ENCODE data around the gene ELSPBP1. TPM values are rescaled to one million over a fixed set of nuclear protein-coding genes. Genes with fewer than 3 reads are reported as not detected.

ELSPBP1 gene
- total and polyA plus RNA-seq, 2 donors (not counting 1 experiment from before 2014, with no cell fraction given): not detected

GRCh38 chr19:48053856-48054255 lies 59.4 kb downstream of the ELSPBP1 start:
- H3K9me3 Mint-ChIP-seq (ENCODE audit: insufficient read depth): no peaks in the 10 kb centered on the region
- no peak for DNase-seq
- Histone ChIP-seq H3K27ac (ENCODE audit: low read length in 2 of 2) (no peak overlapping the region), H3K9me3 (ENCODE audit: control extremely low read depth in 1 of 3, control insufficient read depth in 2 of 3, insufficient read depth in 1 of 3, low read length in 2 of 3) (peaks cover 0 to 11% (median 0%) of the 10 kb centered on the region in 3 donors), H3K79me2 (ENCODE audit: control insufficient read depth, insufficient read depth, low read length) (no peaks in the 10 kb centered on the region), H4K20me1 (ENCODE audit: control insufficient read depth, insufficient read depth, low read length, poor library complexity, severe bottlenecking) (no peaks in the 10 kb centered on the region), H3K36me3 (replicated peaks in 1 of 2; ENCODE audit: control extremely low read depth in 1 of 2, control insufficient read depth in 1 of 2, extremely low read depth in 1 of 2, insufficient read depth in 2 of 2, low read length in 1 of 2) (no peaks in the 10 kb centered on the region), H3K9ac (ENCODE audit: low read length) (no peak overlapping the region), H2AFZ (ENCODE audit: insufficient read depth, low read depth, low read length, poor library complexity, severe bottlenecking) (no peak overlapping the region), H3K4me1 (ENCODE audit: control insufficient read depth in 2 of 2, insufficient read depth in 2 of 2, low read length in 2 of 2) (no peaks in the 10 kb centered on the region), H3K4me2 (replicated peaks; ENCODE audit: low read depth, low read length, poor library complexity, severe bottlenecking) (no peak overlapping the region), H3K4me3 (ENCODE audit: control extremely low read depth in 1 of 5, extremely low read depth in 1 of 5, insufficient read depth in 1 of 5, low read depth in 2 of 5, low read length in 4 of 5) (no peak overlapping the region), H3K27me3 (replicated peaks in 1 of 4; ENCODE audit: control extremely low read depth in 1 of 4, control insufficient read depth in 3 of 4, insufficient read depth in 4 of 4, low read length in 3 of 4) (no peaks in the 10 kb centered on the region)
- CTCF ChIA-PET: no interaction called here
- no peak overlapping the region for H3K4me3 Mint-ChIP-seq
- intact Hi-C loops (cut with micrococcal nuclease): no loop called here
- no peaks in the 10 kb centered on the region for H3K4me1 Mint-ChIP-seq
- POLR2A ChIA-PET: no interaction called here
- TF ChIP-seq EZH2 (IDR thresholded peaks at IDR 0.05; ENCODE audit: borderline replicate concordance, insufficient read depth, low read depth, low read length, poor library complexity, severe bottlenecking) (no peak), CTCF (IDR thresholded peaks at IDR 0.05) (no peak)
- no peaks in the 10 kb centered on the region for H3K27me3 Mint-ChIP-seq
- no peak overlapping the region for H3K27ac Mint-ChIP-seq
- 96% methylated on average over 2 of the region's 5 CpGs for WGBS (ENCODE audit: insufficient coverage)
- ATAC-seq (ENCODE audit: low read depth): no peak

GRCh38 chr19:48059331-48059730 lies 64.9 kb downstream of the ELSPBP1 start:
- intact Hi-C loops (cut with micrococcal nuclease): no loop called here

More at GRCh38 chr19:48059331-48059730, 64.9 kb downstream of the ELSPBP1 start:
- Mint-ChIP-seq H3K9me3 (ENCODE audit: insufficient read depth) (no peaks in the 10 kb centered on the region), H3K27me3 (peaks cover 9% of the 10 kb centered on the region), H3K4me1 (no peaks in the 10 kb centered on the region), H3K27ac (no peak overlapping the region), H3K4me3 (no peak overlapping the region)
- H4K20me1 ChIP-seq (ENCODE audit: control insufficient read depth, insufficient read depth, low read length, poor library complexity, severe bottlenecking): no peaks in the 10 kb centered on the region
- POLR2A ChIA-PET: no interaction called here
- CTCF ChIA-PET: no interaction called here
- H3K27me3 ChIP-seq (replicated peaks in 1 of 4; ENCODE audit: control extremely low read depth in 1 of 4, control insufficient read depth in 3 of 4, insufficient read depth in 4 of 4, low read length in 3 of 4): peaks cover 0 to 2% (median 0%) of the 10 kb centered on the region in 4 experiments
- H3K36me3 ChIP-seq (replicated peaks in 1 of 2; ENCODE audit: control extremely low read depth in 1 of 2, control insufficient read depth in 1 of 2, extremely low read depth in 1 of 2, insufficient read depth in 2 of 2, low read length in 1 of 2): no peaks in the 10 kb centered on the region
- H3K27ac ChIP-seq (ENCODE audit: low read length in 2 of 2): no peak overlapping the region
- WGBS (ENCODE audit: insufficient coverage): 96% methylated on average over 4 of the region's 6 CpGs
- no peak for DNase-seq
- no peaks in the 10 kb centered on the region for H3K4me1 ChIP-seq (ENCODE audit: control insufficient read depth in 2 of 2, insufficient read depth in 2 of 2, low read length in 2 of 2)
- no peaks in the 10 kb centered on the region for H3K79me2 ChIP-seq (ENCODE audit: control insufficient read depth, insufficient read depth, low read length)
- H3K9me3 ChIP-seq (ENCODE audit: control extremely low read depth in 1 of 3, control insufficient read depth in 2 of 3, insufficient read depth in 1 of 3, low read length in 2 of 3): no peaks in the 10 kb centered on the region
- no peak for ATAC-seq (ENCODE audit: low read depth)
- H3K4me2 ChIP-seq (replicated peaks; ENCODE audit: low read depth, low read length, poor library complexity, severe bottlenecking): no peak overlapping the region
- H2AFZ ChIP-seq (ENCODE audit: insufficient read depth, low read depth, low read length, poor library complexity, severe bottlenecking): no peak overlapping the region
- H3K4me3 ChIP-seq (ENCODE audit: control extremely low read depth in 1 of 5, extremely low read depth in 1 of 5, insufficient read depth in 1 of 5, low read depth in 2 of 5, low read length in 4 of 5): no peak overlapping the region
- no peak for TF ChIP-seq EZH2 (IDR thresholded peaks at IDR 0.05; ENCODE audit: borderline replicate concordance, insufficient read depth, low read depth, low read length, poor library complexity, severe bottlenecking)
- TF ChIP-seq CTCF (IDR thresholded peaks at IDR 0.05): no peak
- H3K9ac ChIP-seq (ENCODE audit: low read length): no peak overlapping the region

Measured in B cell (primary cell).